Esophagus mucosa (tissue), 1 donor: ENCODE data around the gene S100A7. TPM values are rescaled to one million over a fixed set of nuclear protein-coding genes. Genes with fewer than 3 reads are reported as not detected.

ENCODE experiments used
- ATAC-seq: fragments of 200-7000 bp; cut with Tn5 transposase; one replicate; pipeline ENCODE4 v1.9.1; 2020
- total RNA-seq: library from RNA; stranded (reverse); gene quantifications from one replicate; pipeline ENCODE4 v1.2.4, GENCODE V29; 2023
- donor health status: DM: yes; HTN: yes; CAD: no.

Gene S100A7
- total RNA-seq: 5,647 TPM

DNA sequence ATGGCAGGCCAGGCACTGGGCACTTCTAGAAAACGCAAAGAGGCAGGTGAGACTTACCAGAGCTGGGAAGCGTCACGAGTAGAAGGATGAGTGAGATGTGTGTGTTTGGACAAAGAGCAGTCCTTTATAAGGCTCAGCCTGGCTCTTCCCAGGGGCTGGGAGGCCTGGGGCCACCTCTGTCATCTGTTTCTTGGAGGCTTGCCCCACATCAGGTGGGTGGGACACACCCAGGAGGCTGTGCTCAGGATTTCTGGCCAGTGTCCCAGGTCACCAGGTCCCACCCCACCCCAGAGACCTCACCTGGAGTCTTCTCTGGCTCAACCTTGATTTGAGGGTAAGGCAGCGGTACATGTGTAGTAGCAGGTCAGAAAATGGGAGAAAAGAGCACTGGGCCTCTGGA, at the start of gene S100A7:
Gene S100A7 (minus strand): TSS at position 101 of the 400 bp plus-strand sequence. CDS start 1,638 bp downstream, outside the sequence.
- peak; percentile 68 for ATAC-seq

- peak; percentile 43 for ATAC-seq
Measured at GRCh38 chr1:153509729-153510354, 49.4 kb upstream of the S100A7 start.

- peak; percentile 53 for ATAC-seq
Measured at GRCh38 chr1:153509036-153509435, 48.6 kb upstream of the S100A7 start.

GRCh38 chr1:153507926-153508583, 47.6 kb upstream of the S100A7 start:
- ATAC-seq: no peak

DNA sequence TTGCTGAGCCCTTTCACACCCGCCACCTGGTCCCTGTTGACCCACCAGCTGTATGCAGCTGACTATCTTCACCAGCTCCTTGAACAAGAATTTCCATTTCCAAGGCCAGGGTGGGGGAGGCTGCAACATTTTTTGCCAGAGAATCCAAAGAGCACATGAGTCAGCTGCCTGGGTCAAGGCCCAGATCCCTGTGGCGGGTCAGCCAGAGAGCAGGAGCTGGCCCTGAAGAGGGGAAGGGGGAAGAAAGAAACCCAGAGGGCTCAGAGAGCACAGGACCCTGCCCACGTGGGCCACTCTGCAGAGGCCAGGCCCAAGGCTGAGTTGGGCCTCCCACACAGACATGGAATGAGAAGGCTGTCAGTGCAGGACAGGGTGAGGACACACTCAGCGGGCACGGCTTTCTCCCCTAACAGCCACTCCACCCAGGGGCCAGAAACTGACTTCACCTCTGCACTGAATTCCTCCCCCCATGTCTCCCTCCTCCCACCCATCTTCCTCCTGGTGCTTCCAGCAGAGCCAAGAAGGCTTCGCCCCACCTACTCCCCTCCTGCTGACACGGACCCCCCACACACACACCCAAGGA, 46.5 kb upstream of the S100A7 start:
- peak; percentile 51 for ATAC-seq

- no peak for ATAC-seq
Measured at GRCh38 chr1:153506386-153506785, 45.9 kb upstream of the S100A7 start.

DNA sequence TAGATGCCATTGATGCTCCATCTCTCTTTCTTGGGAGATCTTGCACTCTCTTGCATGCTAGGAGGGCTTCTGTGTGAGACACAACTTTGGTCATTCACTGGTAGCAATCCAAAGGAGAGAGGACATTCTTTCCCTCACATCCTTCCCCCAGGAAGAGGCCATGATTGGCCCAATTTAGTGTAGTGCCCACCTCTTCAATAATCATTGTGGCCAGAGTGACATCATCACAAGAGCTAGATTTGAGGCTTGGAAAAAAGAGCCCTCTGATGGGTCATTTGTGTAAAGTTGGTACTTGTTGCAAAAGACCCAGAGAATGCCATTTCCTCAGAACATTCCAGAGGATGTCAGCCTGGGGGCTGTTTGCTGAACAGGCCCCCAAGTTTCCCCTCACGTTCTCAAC, 45.1 kb upstream of the S100A7 start:
- no peak for ATAC-seq

DNA sequence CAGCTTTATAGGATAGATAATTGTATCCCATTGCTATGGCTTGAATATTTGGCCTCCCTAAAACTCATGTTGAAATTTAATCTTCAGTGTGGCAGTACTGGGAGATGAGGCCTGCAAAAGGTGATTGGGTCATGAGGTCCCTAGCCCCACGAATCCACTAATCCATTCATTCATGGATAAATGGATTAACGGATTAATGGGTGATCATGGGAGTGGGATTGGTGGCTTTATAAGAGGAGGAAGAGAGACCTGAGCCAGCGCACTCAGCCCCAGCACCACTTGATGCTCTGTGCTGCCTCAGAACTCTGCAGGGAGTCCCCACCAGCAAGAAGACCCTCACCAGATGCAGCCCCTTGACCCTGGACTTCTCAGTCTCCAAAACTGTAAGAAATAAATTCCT, 43.3 kb upstream of the S100A7 start:
- ATAC-seq: no peak

- no peak for ATAC-seq
Measured at GRCh38 chr1:153498746-153499145, 38.3 kb upstream of the S100A7 start.

- no peak for ATAC-seq
Measured at GRCh38 chr1:153495536-153495935, 35.1 kb upstream of the S100A7 start.

GRCh38 chr1:153494976-153495535, 34.6 kb upstream of the S100A7 start:
- ATAC-seq: peak; percentile 17

- peak; percentile 72 for ATAC-seq
Measured at GRCh38 chr1:153493343-153493960, 33.0 kb upstream of the S100A7 start.

DNA sequence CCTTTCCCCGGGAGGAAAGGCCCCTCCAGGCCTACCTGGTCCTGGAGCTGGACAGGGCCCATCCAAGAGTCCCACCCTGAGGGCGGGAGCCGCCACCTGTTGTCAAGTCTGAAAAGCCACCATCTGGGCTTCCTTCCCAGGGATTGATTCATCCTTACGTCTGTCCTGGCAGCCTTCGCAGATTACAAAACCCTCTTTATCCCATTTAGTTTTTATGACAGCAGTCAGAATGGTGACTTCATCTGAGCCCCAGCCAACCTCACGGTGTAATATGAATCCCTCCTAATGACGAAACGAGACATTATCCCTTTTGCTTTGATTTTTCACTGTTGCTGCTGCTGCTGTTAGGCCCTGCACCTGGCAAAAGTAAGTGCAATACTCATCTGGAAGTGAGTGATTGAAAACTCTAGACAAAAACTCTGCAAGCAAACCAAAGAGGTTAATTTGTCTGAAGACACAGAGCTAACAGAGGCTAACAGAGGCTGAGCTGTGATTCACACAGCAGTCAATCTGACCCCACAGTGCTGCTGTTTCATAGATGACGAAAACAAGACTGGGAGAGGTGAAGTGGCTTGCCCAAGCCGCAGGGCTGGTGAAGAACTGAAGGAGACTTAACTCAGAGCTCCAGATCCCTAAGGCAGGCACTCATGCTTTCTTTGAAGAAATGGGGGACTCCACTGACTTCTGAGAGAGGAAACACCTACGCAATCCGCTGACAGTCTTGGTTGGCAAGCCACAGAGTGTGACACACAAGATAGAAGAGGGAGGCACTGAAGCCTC, 30.0 kb upstream of the S100A7 start:
- ATAC-seq: peak; percentile 81

- no peak for ATAC-seq
Measured at GRCh38 chr1:153488731-153489130, 28.3 kb upstream of the S100A7 start.

DNA sequence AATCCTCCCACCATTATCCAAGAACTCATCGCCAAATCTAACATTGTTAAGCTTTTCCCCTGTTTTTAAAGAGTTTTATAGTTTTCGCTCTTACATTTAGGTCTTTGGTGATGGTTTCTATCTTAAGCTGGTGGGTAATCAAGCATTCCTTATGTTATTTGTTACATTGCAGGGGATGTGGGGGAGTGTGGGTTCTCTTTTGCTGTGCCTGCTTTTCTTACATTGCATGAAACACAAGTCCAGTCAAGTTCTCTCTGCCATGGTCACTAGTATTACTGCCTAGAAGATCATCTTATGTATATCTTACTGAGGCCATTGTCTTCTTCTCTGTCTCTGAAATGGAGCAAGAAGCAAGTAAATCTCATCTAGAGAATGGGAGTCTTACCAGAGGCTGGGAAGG, 27.3 kb upstream of the S100A7 start:
- ATAC-seq: no peak

- peak; percentile 70 for ATAC-seq
Measured at GRCh38 chr1:153485863-153486262, 25.4 kb upstream of the S100A7 start.

DNA sequence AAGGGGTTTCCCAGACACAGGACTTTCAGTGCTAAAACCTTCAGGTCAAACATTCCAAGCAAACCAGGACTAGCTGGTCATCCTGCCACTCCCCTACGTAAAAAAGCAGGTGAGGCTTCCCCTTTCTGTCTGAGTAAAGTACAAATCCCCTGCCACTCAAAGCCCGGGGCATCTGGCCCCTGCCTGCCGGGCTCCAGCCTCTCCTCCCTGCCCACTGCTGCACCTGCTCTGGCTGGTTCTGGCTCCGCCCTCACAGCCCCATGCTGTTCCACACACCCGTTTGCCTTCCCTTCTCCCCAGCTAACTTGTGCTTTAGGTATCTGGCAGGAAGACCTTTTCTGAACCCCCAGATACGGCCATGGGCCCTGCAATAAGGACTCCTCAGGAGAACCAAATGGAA, 23.3 kb upstream of the S100A7 start:
- ATAC-seq: peak; percentile 79

GRCh38 chr1:153481124-153481523, 20.7 kb upstream of the S100A7 start:
- no peak for ATAC-seq

GRCh38 chr1:153478692-153479618, 18.5 kb upstream of the S100A7 start:
- peak; percentile 82 for ATAC-seq

DNA sequence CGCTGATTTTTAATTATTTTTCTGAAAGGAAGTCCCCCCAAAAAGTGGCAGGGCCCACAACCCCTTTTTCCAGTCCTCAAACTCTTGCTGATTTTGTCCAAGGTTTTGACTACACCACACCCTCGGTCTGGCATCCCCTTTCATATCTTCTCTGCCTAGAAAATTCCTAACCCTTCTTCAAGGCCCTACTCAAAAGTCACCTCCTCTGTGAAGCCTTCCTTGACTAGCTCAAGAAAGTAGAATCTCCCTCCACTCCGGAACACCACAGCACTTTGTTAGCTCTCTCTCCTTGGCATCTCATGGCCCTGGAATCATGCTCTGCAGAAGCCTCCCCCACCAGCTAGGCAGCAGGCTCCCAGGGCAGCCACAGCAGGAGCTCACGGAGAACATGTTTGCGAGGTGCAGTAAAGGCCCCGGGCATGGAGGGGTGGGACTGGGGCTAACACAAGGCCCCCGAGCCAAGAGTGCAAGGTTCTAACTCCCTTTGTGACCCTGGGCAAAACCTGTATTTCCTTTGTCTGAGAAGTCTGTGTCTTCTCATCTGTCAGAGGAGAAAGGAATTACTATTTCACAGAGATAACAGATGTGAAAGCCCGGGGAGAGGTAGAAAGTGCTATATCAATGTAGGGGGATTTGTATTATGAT, 17.7 kb upstream of the S100A7 start:
- peak; percentile 28 for ATAC-seq
